Tibial nerve (tissue), 4 donors: ENCODE data around the gene MYPN.

Experiments
- EP300 ChIP-seq, 2 donors: sonication (generic); formaldehyde crosslinking; IDR thresholded peaks; one replicate each; pipeline ENCODE4 v1.6.1; 2017; ENCODE audit warnings: antibody characterized with exemption in 2 of 2, mild to moderate bottlenecking in 1 of 2
- POLR2A ChIP-seq, 2 donors: fragments of 450-650 bp; IDR thresholded peaks; one replicate each; pipeline ENCODE4 v1.6.1; 2017; ENCODE audit warnings: antibody characterized with exemption in 2 of 2, mild to moderate bottlenecking in 2 of 2, moderate library complexity in 2 of 2
- TF ChIP-seq, protein P1 (sequence below), 5 experiments: fragments of 200-600 bp in 3 of 5; fragments of 450-650 bp in 2 of 5; sonication (generic) in 3 of 5; IDR thresholded peaks; one replicate each; pipeline ENCODE4 v1.5.1; 2016 to 2019; ENCODE audit warnings: antibody characterized with exemption in 5 of 5, mild to moderate bottlenecking in 3 of 5, moderate library complexity in 2 of 5

- TF ChIP-seq, protein P1, sequence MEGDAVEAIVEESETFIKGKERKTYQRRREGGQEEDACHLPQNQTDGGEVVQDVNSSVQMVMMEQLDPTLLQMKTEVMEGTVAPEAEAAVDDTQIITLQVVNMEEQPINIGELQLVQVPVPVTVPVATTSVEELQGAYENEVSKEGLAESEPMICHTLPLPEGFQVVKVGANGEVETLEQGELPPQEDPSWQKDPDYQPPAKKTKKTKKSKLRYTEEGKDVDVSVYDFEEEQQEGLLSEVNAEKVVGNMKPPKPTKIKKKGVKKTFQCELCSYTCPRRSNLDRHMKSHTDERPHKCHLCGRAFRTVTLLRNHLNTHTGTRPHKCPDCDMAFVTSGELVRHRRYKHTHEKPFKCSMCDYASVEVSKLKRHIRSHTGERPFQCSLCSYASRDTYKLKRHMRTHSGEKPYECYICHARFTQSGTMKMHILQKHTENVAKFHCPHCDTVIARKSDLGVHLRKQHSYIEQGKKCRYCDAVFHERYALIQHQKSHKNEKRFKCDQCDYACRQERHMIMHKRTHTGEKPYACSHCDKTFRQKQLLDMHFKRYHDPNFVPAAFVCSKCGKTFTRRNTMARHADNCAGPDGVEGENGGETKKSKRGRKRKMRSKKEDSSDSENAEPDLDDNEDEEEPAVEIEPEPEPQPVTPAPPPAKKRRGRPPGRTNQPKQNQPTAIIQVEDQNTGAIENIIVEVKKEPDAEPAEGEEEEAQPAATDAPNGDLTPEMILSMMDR (IDR thresholded peaks at IDR 0.05), result no peak
- TF ChIP-seq EP300 (IDR thresholded peaks at IDR 0.05), result no peak
- TF ChIP-seq POLR2A (IDR thresholded peaks at IDR 0.05), result no peak
Observed at GRCh38 chr10:68261132-68261856, 152.0 kb downstream of the MYPN start.
